NCI-H748 treated with DMSO at 0.1 percent for 48 hours (cell line): ENCODE results near the gene PDXDC1.
"Not testable (repeated sequence)": the region's sequence is repeated elsewhere in the genome, so short reads cannot be mapped to it uniquely, and the experiment has no call there.

Experiments
- DNase-seq: peaks from one replicate; lab custom pipeline; 2025; lab: John Stamatoyannopoulos, UW

Gene PDXDC1

DNA sequence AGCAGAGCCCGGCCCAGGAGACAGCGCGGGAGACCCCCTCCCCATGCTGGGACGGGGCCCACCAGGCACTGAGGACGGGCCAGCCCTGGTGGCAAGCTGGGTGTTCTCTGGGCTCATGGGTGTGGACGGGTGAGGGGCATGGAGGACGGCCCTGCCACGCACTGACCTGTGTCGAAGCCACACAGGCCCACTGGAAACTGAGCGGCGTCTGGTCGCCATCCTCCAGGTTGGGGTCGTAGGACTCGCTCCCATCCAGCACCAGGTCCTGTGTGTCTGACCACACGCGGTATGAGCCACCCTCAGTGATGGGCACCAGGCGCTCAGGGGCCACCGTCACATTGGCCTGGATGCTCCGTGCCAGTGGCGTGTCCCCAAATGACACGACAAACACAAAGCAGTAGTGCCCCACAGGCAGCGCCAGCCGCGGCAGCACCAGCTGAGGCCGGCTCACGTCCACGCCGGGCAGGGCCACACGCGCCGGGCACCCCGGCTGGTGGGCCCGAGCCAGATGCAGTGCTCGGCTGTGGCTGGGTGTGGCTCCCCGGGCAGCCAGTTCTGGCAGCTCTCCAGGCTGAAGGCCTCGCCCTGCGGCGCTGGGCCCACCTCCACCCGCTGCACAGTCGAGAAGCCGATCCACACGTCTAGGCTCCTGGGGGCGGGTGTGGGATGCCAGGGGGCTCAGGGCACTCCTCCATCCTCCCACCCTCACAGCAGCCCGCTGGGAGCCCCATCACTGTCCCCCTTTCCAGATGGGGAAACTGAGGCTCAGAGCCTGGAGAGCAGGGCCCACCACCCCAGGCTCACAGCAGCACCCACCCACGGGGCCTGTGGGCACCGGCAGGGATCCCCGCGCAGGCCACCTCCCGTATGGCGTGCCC is 160.9 kb downstream of the PDXDC1 start:
- DNase-seq = not testable (repeated sequence)

GRCh38 chr16:15137514-15137913 is 162.7 kb downstream of the PDXDC1 start:
- DNase-seq = not testable (repeated sequence)

- not testable (repeated sequence) for DNase-seq
Measured at GRCh38 chr16:15140444-15141365, 165.9 kb downstream of the PDXDC1 start.

DNA sequence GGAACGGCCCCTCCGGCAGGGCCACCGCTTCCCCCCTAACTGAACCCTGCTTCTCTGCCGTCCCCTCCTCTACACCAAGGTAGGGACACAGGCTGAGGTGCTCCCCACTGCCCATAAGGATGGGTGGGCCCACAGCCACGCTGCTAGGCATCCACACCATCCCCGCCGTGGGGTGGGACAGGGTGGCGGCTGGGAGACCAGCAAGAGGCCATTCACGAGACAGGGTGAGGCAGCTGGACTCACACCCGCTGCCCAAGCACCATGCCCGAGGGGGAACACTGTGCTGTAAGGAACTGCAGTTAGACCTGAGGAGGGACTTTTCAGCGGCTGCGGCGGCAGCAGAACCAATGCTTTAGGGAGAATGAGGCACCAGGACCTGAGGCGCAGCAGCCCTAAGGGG is 166.8 kb downstream of the PDXDC1 start:
- DNase-seq = no peak

DNA sequence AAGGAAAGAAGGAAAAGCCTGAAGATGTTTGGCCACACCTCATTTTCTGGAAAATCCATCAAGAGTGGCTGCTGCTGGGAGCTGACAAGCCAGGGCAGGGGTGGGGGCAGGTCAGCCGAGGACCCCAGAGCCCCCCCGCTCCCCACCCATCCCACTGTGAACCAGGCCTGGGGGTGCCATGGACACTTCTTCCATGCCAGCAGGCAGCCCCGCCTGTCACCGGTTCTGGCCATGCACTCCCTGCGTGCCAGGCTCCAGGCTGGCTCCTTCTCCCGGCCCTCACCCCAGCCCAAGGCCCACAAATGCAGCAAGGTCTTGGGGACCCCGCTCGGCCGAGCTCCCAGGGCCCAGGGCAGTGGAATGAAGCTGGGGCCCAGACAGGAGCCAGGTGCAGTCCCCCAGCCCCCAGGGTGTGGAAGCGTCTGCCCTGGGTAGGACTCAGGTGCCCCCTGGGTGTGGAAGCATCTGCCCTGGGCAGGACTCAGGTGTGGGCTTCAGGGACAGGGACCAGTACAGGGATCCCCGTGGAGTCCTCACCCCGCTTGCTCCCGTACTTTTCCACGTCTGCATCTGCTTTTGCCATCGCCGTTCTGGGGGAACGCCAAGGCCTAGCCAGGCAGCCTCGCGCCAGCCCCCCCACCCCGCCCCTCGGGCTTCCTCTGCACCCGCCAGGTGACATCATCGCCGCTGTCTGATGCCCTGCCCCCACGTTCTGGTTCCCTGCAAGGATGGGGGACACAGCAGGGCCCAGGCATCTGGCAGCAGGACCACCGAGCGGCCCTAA is 167.5 kb downstream of the PDXDC1 start:
- DNase-seq = not testable (repeated sequence)

- DNase-seq = not testable (repeated sequence)
Measured at GRCh38 chr16:15142891-15143600, 168.2 kb downstream of the PDXDC1 start.

DNA sequence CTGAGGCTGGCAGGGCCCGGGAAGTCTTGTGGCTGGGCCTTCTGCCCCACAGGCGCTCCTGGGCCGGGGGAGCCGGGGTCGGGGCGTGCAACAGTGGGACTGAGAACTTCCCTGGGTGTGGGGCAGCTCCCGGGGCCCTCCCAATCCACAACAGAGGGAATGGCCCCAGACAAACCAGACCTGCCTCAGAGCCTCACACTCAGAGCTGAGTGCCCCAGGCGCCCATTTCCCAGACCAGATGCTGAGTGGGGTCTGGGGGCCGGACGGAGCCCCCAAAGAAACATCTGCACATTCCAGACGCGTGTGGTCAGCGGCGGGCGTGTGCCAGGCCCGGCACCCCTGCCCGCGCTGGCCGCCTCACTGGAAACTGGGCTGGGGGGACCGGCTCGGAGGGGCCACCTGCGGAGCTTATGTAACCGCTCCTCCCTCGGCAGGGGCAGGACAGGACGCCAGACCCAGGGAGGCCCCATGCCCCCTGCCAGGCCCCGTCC is 168.8 kb downstream of the PDXDC1 start:
- DNase-seq = not testable (repeated sequence)

GRCh38 chr16:15144092-15144631 is 169.3 kb downstream of the PDXDC1 start:
- DNase-seq = not testable (repeated sequence)

- not testable (repeated sequence) for DNase-seq
Measured at GRCh38 chr16:15144781-15145417, 170.1 kb downstream of the PDXDC1 start.

DNA sequence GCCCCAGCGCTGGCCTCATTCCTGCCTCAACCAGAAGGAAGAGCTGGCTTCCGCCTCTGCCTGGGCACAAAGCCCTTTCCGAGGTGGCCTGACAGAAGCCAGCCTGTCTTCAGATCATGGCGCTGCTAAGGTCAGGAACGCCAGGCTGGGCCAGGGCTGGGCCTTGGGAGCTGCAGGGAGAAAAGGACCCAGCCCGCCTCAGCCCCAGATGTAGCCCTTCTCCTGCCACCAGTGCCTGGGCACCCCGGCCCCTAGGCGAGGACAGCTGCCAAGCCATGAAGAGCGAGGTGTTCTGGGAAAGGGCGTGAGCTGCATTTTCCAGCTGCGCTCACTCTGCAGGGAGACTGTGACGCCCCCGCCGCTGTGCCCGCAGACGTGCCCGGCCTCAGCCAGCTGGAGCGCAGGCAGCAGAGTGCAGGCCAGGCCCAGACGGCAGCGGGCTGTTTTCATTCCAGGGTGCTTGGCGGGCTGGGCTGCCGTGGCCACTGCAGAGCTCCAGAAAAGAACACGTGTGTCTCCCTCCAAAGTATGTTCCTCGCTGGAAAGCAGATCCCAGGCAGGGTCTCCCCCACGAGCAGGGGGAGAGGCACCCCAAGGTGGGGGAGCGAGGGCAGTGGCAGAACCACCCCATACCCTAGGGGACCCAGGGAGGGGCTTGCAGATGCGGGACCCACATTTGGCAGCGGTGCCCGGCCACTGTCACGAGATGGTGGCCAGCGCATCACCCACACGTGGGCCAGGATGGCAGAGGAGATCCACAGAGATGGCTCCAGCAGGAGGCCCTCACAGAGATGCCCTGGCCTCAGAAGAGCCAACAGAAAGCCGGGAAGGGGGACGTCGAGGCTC is 170.8 kb downstream of the PDXDC1 start:
- not testable (repeated sequence) for DNase-seq

- DNase-seq = not testable (repeated sequence)
Measured at GRCh38 chr16:15146264-15146662, 171.4 kb downstream of the PDXDC1 start.

DNA sequence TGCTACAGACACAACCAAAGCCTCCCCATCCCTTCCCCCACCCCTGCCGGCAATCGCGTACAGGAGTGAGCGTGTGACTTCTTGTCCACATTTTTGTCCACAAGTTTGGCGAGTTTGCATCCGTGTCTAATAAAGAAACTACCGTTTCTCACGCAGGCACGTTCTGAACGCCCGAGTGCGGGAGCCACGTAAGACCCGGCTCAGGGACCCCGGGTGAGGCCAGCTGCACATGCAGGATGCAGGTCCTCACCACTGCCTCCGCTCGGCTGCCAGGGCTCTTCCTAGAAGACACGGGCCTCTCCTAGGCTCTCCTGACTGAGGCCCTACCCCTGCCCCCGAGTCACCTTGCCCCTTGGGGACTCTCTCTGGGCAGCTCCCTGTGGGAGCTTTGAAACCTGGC is 174.0 kb downstream of the PDXDC1 start:
- DNase-seq = not testable (repeated sequence)

DNA sequence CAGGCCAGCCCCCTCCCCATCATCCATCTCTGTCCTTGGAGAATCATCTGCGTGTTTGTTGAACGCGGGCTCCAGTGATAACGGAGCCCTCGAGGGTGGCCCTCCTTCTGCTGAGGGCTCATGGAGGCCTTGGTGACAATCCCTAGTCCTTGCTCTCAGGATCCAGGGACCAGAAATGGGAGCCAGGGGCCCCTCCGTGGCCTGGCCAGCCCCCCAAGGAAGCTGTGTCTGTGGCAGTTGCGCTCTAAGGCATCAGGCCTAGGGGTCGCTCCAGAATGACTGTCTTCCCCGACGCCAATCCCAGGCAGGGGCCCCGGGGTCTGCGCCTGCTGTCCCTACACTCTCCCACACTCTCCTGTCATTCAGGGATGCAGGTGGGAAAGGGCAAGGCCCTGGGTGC is 174.4 kb downstream of the PDXDC1 start:
- not testable (repeated sequence) for DNase-seq

DNA sequence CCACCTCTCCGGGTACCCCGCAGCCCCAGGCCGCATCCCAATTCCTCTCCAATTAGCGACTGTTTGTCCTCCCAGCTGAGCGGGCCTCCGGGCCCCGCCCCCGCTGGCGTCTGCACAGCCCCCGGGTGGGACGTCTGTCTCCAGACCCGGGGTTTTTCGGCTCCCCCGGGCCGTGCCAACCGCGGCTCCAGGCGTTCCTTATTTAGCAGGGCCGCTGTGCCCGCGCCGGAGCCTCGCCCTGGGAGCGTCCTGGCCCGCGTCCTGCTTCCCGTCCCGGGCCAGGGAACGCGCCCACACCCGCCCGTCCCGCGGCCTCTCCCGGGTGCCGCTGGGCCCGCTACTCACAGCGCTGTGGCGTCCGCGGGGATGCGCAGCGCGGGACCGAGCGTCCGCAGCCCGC is 179.2 kb downstream of the PDXDC1 start:
- DNase-seq = not testable (repeated sequence)

GRCh38 chr16:15154650-15155562 is 180.1 kb downstream of the PDXDC1 start:
- DNase-seq = peak; percentile 52

DNA sequence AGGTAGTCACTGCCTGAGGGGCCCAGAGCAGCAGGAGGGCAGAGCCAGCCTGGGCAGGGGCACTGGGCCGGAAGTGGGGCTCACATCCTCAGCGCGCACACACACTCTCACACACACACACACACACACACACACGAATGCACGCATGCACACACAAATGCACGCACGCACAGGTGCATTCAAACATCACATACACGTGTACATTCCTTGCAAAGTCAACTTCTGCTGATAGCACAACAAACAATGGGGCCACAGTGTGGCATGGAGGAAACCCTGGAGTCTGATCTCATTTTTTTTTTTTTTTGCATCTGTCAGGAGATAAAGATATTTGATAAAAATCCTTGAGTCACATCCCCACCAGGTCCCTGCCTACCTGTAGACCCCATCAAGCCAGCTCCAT is 182.8 kb downstream of the PDXDC1 start:
- not testable (repeated sequence) for DNase-seq

DNA sequence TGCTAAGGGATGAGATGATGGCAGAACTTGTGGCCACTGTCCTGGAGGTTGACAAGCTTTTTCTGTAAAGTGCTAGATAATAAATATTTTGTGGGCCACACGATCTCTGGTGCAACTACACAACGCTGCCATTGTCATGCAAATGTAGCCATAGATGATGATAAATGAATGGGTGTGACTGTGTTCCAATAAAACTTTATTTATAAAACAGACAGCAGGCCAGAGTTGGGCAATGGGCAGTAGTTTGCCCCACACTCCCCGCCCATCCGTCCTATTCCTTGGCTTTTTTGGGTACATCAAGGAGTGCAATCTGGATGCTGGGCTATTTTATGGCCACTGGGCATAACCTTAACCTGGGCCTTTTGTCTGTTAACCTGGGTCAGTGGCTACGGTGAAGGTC is 184.8 kb downstream of the PDXDC1 start:
- not testable (repeated sequence) for DNase-seq

- DNase-seq = not testable (repeated sequence)
Measured at GRCh38 chr16:15160571-15160970, 185.7 kb downstream of the PDXDC1 start.
